GM23338 (cell line): ENCODE data around the gene TCFL5. TPM values are rescaled to one million over a fixed set of nuclear protein-coding genes. Genes with fewer than 3 reads are reported as not detected.
A peak's percentile ranks its signal among the peaks of the same experiment; 100 is the strongest.

Source experiments
- ATAC-seq: fragments of 200-7000 bp; cut with Tn5 transposase; 3 replicates; pipeline ENCODE4 v1.9.1; 2020
- DNase-seq: peaks from one replicate; pipeline ENCODE4 v3.0.0-alpha.2; 2015; ENCODE audit warnings: low spot score
- H2AFZ ChIP-seq: fragments of 200-600 bp; sonication (generic); 2 replicates; pipeline ENCODE4 v1.8.0; 2016; ENCODE audit warnings: antibody characterized with exemption, mild to moderate bottlenecking, moderate library complexity
- H3F3A ChIP-seq: fragments of 200-600 bp; sonication (generic); replicated peaks from 2 replicates; pipeline ENCODE4 v1.8.0; 2017; ENCODE audit warnings: antibody characterized with exemption, mixed run types, low read depth
- H3K27ac ChIP-seq: fragments of 200-600 bp; sonication (generic); 2 replicates; pipeline ENCODE4 v1.6.1; 2016; ENCODE audit warnings: low read depth
- H3K27me3 ChIP-seq: fragments of 200-600 bp; sonication (generic); 2 replicates; pipeline ENCODE4 v1.8.0; 2016; ENCODE audit warnings: mild to moderate bottlenecking, mixed run types, moderate library complexity; ENCODE audit not compliant: insufficient read depth
- H3K36me3 ChIP-seq: fragments of 200-600 bp; sonication (generic); 2 replicates; pipeline ENCODE4 v1.8.0; 2016; ENCODE audit warnings: mild to moderate bottlenecking; ENCODE audit not compliant: insufficient read depth
- H3K4me1 ChIP-seq: fragments of 200-600 bp; sonication (generic); 2 replicates; pipeline ENCODE4 v1.8.0; 2016; ENCODE audit warnings: mild to moderate bottlenecking, moderate library complexity; ENCODE audit not compliant: insufficient read depth
- H3K4me2 ChIP-seq: fragments of 200-600 bp; sonication (generic); 2 replicates; pipeline ENCODE4 v1.7.1; 2017; ENCODE audit warnings: mixed run types
- H3K4me3 ChIP-seq: fragments of 200-600 bp; sonication (generic); 2 replicates; pipeline ENCODE4 v1.6.1; 2016; ENCODE audit warnings: mixed run types
- H3K79me2 ChIP-seq: fragments of 200-600 bp; sonication (generic); replicated peaks from 2 replicates; pipeline ENCODE4 v1.8.0; 2017; ENCODE audit warnings: mild to moderate bottlenecking; ENCODE audit not compliant: insufficient read depth
- H3K9me2 ChIP-seq: fragments of 200-600 bp; sonication (generic); 2 replicates; pipeline ENCODE4 v1.8.0; 2017; ENCODE audit not compliant: insufficient read depth
- H4K20me1 ChIP-seq: fragments of 200-600 bp; sonication (generic); replicated peaks from 2 replicates; pipeline ENCODE4 v1.8.0; 2017; ENCODE audit warnings: mild to moderate bottlenecking; ENCODE audit not compliant: insufficient read depth
- H3K27ac Mint-ChIP-seq: 2 replicates; pipeline ENCODE4 v1.8.0; 2020; ENCODE audit warnings: inconsistent platforms, mild to moderate bottlenecking, moderate library complexity, mixed read lengths
- H3K27me3 Mint-ChIP-seq: 3 replicates; pipeline ENCODE4 v1.8.0; 2022; ENCODE audit warnings: low read depth, mild to moderate bottlenecking, moderate library complexity, mixed read lengths, inconsistent platforms; ENCODE audit not compliant: insufficient read depth, poor library complexity
- H3K36me3 Mint-ChIP-seq: 3 replicates; pipeline ENCODE4 v1.8.0; 2021; ENCODE audit warnings: low read depth, mild to moderate bottlenecking, inconsistent platforms, moderate library complexity, mixed read lengths
- H3K4me1 Mint-ChIP-seq: 3 replicates; pipeline ENCODE4 v1.8.0; 2020; ENCODE audit warnings: mild to moderate bottlenecking, inconsistent platforms, mixed read lengths
- H3K4me3 Mint-ChIP-seq: 3 replicates; pipeline ENCODE4 v1.8.0; 2021; ENCODE audit warnings: moderate library complexity, mild to moderate bottlenecking, inconsistent platforms, mixed read lengths
- H3K9me3 Mint-ChIP-seq: 3 replicates; pipeline ENCODE4 v1.8.0; 2020; ENCODE audit warnings: moderate library complexity, mild to moderate bottlenecking, inconsistent platforms, mixed read lengths
- CREB1 ChIP-seq: fragments of 250-450 bp; sonication (Bioruptor Pico); IDR thresholded peaks from 2 replicates; pipeline ENCODE4 v1.5.0; 2020; ENCODE audit warnings: low read depth, mild to moderate bottlenecking, moderate library complexity
- EZH2phosphoT487 ChIP-seq: fragments of 200-600 bp; sonication (generic); IDR thresholded peaks from one replicate; pipeline ENCODE4 v1.8.1; 2018; ENCODE audit warnings: antibody characterized with exemption; ENCODE audit not compliant: unreplicated experiment
- JUNB ChIP-seq: IDR thresholded peaks from one replicate; pipeline ENCODE4 v1.6.1; 2016; ENCODE audit warnings: antibody characterized with exemption; ENCODE audit not compliant: unreplicated experiment
- REST ChIP-seq: IDR thresholded peaks from one replicate; pipeline ENCODE4 v1.6.1; 2018; ENCODE audit warnings: antibody characterized with exemption; ENCODE audit not compliant: unreplicated experiment
- ZNF114 ChIP-seq: fragments of 250-450 bp; sonication (Bioruptor Pico); IDR thresholded peaks from 2 replicates; pipeline ENCODE4 v1.5.0; 2020; ENCODE audit warnings: mild to moderate bottlenecking, moderate library complexity
- ZNF462 ChIP-seq: fragments of 250-450 bp; sonication (Bioruptor Pico); IDR thresholded peaks from 2 replicates; pipeline ENCODE4 v1.5.0; 2020; ENCODE audit warnings: mild to moderate bottlenecking, moderate library complexity
- polyA plus RNA-seq: library from polyadenylated mRNA; unstranded; fragments of >200 nt; fragmentation: Nextera tagmentation; extraction: Ambion mirVana; gene quantifications from 2 replicates; pipeline ENCODE4 v1.2.1, GENCODE V29; 2016
- total RNA-seq: library from RNA; depleted of rRNA; stranded (reverse); fragments of >200 nt; shearing (Covaris generic); gene quantifications from 2 replicates; pipeline ENCODE4 v1.2.3, GENCODE V29; 2014

The TCFL5 gene
- total and polyA plus RNA-seq, 2 experiments from 2014 or later: 5.8 to 19.3 TPM

- TF ChIP-seq ZNF114: no peak
- no peak for TF ChIP-seq REST
- no peak for TF ChIP-seq CREB1 (CRISPR knock-in tag)
- TF ChIP-seq ZNF462 (CRISPR knock-in tag): no peak
- no peak for TF ChIP-seq JUNB
- no peak for TF ChIP-seq EZH2phosphoT487
- H3K27me3 ChIP-seq: peaks cover 10% of the 10 kb centered on the region
- ATAC-seq: no peak
- Mint-ChIP-seq H3K9me3 (peaks cover 4% of the 10 kb centered on the region; the same call in 1 of the 3 replicates), H3K36me3 (peaks cover 34% of the 10 kb centered on the region), H3K27ac (no peak overlapping the region), H3K27me3 (peaks cover 15% of the 10 kb centered on the region), H3K4me3 (no peak overlapping the region; the same call in 2 of the 3 replicates), H3K4me1 (peaks cover 28% of the 10 kb centered on the region)
- no peak for DNase-seq
- no peak overlapping the region for H3K4me3 ChIP-seq
- H3F3A ChIP-seq: peaks cover 21% of the 10 kb centered on the region; the same call in 1 of the 2 replicates
- H3K36me3 ChIP-seq: peaks cover 27% of the 10 kb centered on the region
- H3K79me2 ChIP-seq: peaks cover 38% of the 10 kb centered on the region
- no peak overlapping the region for H3K4me2 ChIP-seq
- 0 out of 2 replicates have a peak overlapping the region, but pooled peaks have one; percentile 32 for H3K27ac ChIP-seq
- H4K20me1 ChIP-seq: peaks cover 23% of the 10 kb centered on the region
- H2AFZ ChIP-seq: no peak overlapping the region
- peaks cover 10% of the 10 kb centered on the region; the same call in 1 of the 2 replicates for H3K4me1 ChIP-seq
- no peaks in the 10 kb centered on the region for H3K9me2 ChIP-seq
Observed at GRCh38 chr20:62858058-62858830, 3.4 kb downstream of the TCFL5 start.
